Endothelial cell of umbilical vein (primary cell): ENCODE results near the gene KRT1. TPM values are rescaled to one million over a fixed set of nuclear protein-coding genes. Genes with fewer than 3 reads are reported as not detected.

Source experiments
- BruUV-seq: library from RNA; stranded (reverse); fragments of 400-500 nt; replicated peaks from 2 replicates; lab custom pipeline; 2021; lab: Mats Ljungman, UMichigan
- CTCF ChIA-PET: fragments of 300-600, 350-600 bp; sonication (Branson Sonifier 250); formaldehyde crosslinking; loops from one replicate; lab custom pipeline; 2021; ENCODE audit warnings: antibody characterized with exemption, inconsistent platforms; lab: Charles Lee
- POLR2A ChIA-PET: fragments of 300-600, 350-600 bp; sonication (Branson Sonifier 250); formaldehyde crosslinking; loops from one replicate; lab custom pipeline; 2021; ENCODE audit warnings: antibody characterized with exemption, inconsistent platforms; lab: Charles Lee
- DNase-seq: peaks from one replicate; pipeline ENCODE4 v3.0.0-alpha.2; 2011; ENCODE audit warnings: low read depth, low spot score
- FAIRE-seq: peaks from 2 replicates; lab custom pipeline; 2011; peaks lifted over from hg19 to GRCh38; lab: Jason Lieb, UNC
- H2AFZ ChIP-seq: 2 replicates; pipeline ENCODE4 v1.6.0; 2012; ENCODE audit warnings: low read depth, low read length, control low read depth, inconsistent platforms
- H3K27ac ChIP-seq: 2 replicates; pipeline ENCODE4 v1.5.1; 2011; ENCODE audit warnings: low read depth, mild to moderate bottlenecking, control low read depth, low read length, moderate library complexity; ENCODE audit not compliant: insufficient read depth
- H3K27me3 ChIP-seq, 2 experiments: 2 replicates each; pipeline versions ENCODE4 v1.6.0 to v1.6.1; 2011; ENCODE audit warnings: low read length in 2 of 2, mixed read lengths in 1 of 2; ENCODE audit not compliant: control insufficient read depth in 2 of 2, insufficient read depth in 2 of 2
- H3K36me3 ChIP-seq, 2 experiments: 2 replicates in 1 of 2; 3 replicates in 1 of 2; pipeline ENCODE4 v1.5.1; 2011; ENCODE audit warnings: low read length in 2 of 2, mild to moderate bottlenecking in 1 of 2, moderate library complexity in 1 of 2; ENCODE audit not compliant: control insufficient read depth in 2 of 2, insufficient read depth in 2 of 2; ENCODE audit errors: extremely low read depth in 1 of 2
- H3K4me1 ChIP-seq: 3 replicates; pipeline ENCODE4 v1.5.1; 2011; ENCODE audit warnings: mild to moderate bottlenecking, low read length; ENCODE audit not compliant: control insufficient read depth, insufficient read depth; ENCODE audit errors: extremely low read depth
- H3K4me2 ChIP-seq: 2 replicates; pipeline ENCODE4 v1.6.1; 2011; ENCODE audit warnings: low read length, control low read depth, mixed read lengths; ENCODE audit not compliant: insufficient read depth
- H3K4me3 ChIP-seq, 3 experiments: fragments of 200-600 bp in 1 of 3; sonication (generic), shearing (Covaris generic) in 1 of 3; replicated peaks in 1 of 3; 2 replicates each; pipeline ENCODE4 v1.5.1; 2011 to 2016; ENCODE audit warnings: control low read depth in 3 of 3, low read length in 3 of 3, mild to moderate bottlenecking in 2 of 3, inconsistent platforms in 1 of 3, low read depth in 1 of 3, moderate library complexity in 1 of 3; ENCODE audit not compliant: insufficient read depth in 1 of 3
- H3K79me2 ChIP-seq: 2 replicates; pipeline ENCODE4 v1.6.0; 2012; ENCODE audit warnings: low read length, inconsistent platforms; ENCODE audit not compliant: control insufficient read depth, insufficient read depth
- H3K9ac ChIP-seq: replicated peaks from 2 replicates; pipeline ENCODE3; 2011; ENCODE audit warnings: low read length, control low read depth; ENCODE audit not compliant: insufficient read depth; ENCODE audit errors: extremely low read depth
- H3K9me1 ChIP-seq: replicated peaks from 3 replicates; pipeline ENCODE4 v1.6.0; 2011; ENCODE audit warnings: mild to moderate bottlenecking, low read length; ENCODE audit not compliant: control insufficient read depth, insufficient read depth; ENCODE audit errors: extremely low read depth
- H3K9me3 ChIP-seq: replicated peaks from 2 replicates; pipeline ENCODE4 v1.5.1; 2012; ENCODE audit warnings: low read length, inconsistent platforms; ENCODE audit not compliant: control insufficient read depth, insufficient read depth
- H4K20me1 ChIP-seq: replicated peaks from 2 replicates; pipeline ENCODE3; 2011; ENCODE audit warnings: mild to moderate bottlenecking, low read length; ENCODE audit not compliant: control insufficient read depth, insufficient read depth; ENCODE audit errors: extremely low read depth
- CTCF ChIP-seq, 2 donors: IDR thresholded peaks; 1 replicate in 1 of 2; 2 replicates in 1 of 2; pipeline ENCODE4 v1.5.1; 2011; ENCODE audit warnings: low read length in 2 of 2, mild to moderate bottlenecking in 2 of 2, moderate library complexity in 2 of 2, control low read depth in 1 of 2, inconsistent platforms in 1 of 2, low read depth in 1 of 2; ENCODE audit not compliant: insufficient read depth in 1 of 2; ENCODE audit errors: extremely low read depth in 1 of 2
- EZH2 ChIP-seq: IDR thresholded peaks from 2 replicates; pipeline ENCODE4 v1.6.1; 2012; ENCODE audit warnings: borderline replicate concordance, low read depth, mild to moderate bottlenecking, moderate library complexity, low read length, inconsistent platforms; ENCODE audit not compliant: severe bottlenecking
- FOS ChIP-seq: IDR thresholded peaks from 2 replicates; pipeline ENCODE4 v1.6.1; 2011; ENCODE audit warnings: mild to moderate bottlenecking, low read length, moderate library complexity, borderline replicate concordance; ENCODE audit not compliant: insufficient read depth
- GATA2 ChIP-seq: IDR thresholded peaks from 2 replicates; pipeline ENCODE4 v1.7.0; 2011; ENCODE audit warnings: low read depth, mild to moderate bottlenecking, moderate library complexity, mixed read lengths, low read length; ENCODE audit not compliant: insufficient read length, insufficient read depth
- JUN ChIP-seq: IDR thresholded peaks from 2 replicates; pipeline ENCODE4 v1.6.1; 2011; ENCODE audit warnings: borderline replicate concordance, low read depth; ENCODE audit not compliant: insufficient read length, insufficient read depth
- MYC ChIP-seq: IDR thresholded peaks from one replicate; pipeline ENCODE4 v1.6.1; 2011; ENCODE audit warnings: mild to moderate bottlenecking, low read depth, low read length
- POLR2A ChIP-seq: IDR thresholded peaks from 2 replicates; pipeline ENCODE4 v1.6.1; 2012; ENCODE audit warnings: low read depth, mild to moderate bottlenecking, control low read depth, low read length
- POLR2AphosphoS5 ChIP-seq: IDR thresholded peaks from 2 replicates; pipeline ENCODE4 v1.6.1; 2012; ENCODE audit warnings: low read depth, mild to moderate bottlenecking, control low read depth, low read length, moderate library complexity; ENCODE audit not compliant: insufficient read depth
- dilution Hi-C: fragments of 300-500 bp; cut with MboI; formaldehyde crosslinking; loops from one replicate; pipeline ENCODE4 v1.15.0; 2019; ENCODE audit warnings: low sequenced_read_pairs; ENCODE audit not compliant: extremely low pct_ligation_motif_present
- intact Hi-C: fragments of 100-400 bp; cut with micrococcal nuclease; formaldehyde crosslinking; loops from one replicate; pipeline ENCODE4 v1.10.0; 2022
- polyA plus RNA-seq, 4 experiments: library from polyadenylated mRNA; depleted of rRNA in 3 of 4; stranded (reverse) in 3 of 4; unstranded in 1 of 4; fragments of >200 nt; gene quantifications; 2 replicates each; pipeline versions ENCODE4 v1.2.1 to v1.2.3, GENCODE V29; 2011 to 2012; ENCODE audit warnings: missing spikeins in 1 of 4
- total RNA-seq: library from RNA; stranded (reverse); gene quantifications from 2 replicates; pipeline ENCODE4 v1.2.3, GENCODE V29; 2021
- TF ChIP-seq, protein P1 (sequence below): IDR thresholded peaks from 2 replicates; pipeline ENCODE4 v1.6.1; 2011; ENCODE audit not compliant: insufficient read depth, insufficient read length

Gene KRT1
- total and polyA plus RNA-seq, 2 donors (not counting 3 experiments of a cell fraction or from before 2014, with no cell fraction given), result not detected

GRCh38 chr12:52699960-52700359, 19.8 kb upstream of the KRT1 start:
- BruUV-seq, result no TSS peak
- Histone ChIP-seq H3K9me3 (no peaks in the 10 kb centered on the region), H3K27me3 (no peaks in the 10 kb centered on the region), H3K4me1 (no peaks in the 10 kb centered on the region), H3K9ac (no peak overlapping the region), H3K36me3 (no peaks in the 10 kb centered on the region), H3K4me2 (no peak overlapping the region), H3K4me3 (no peak overlapping the region), H3K27ac (no peak overlapping the region), H4K20me1 (no peaks in the 10 kb centered on the region), H3K79me2 (no peaks in the 10 kb centered on the region), H2AFZ (no peak overlapping the region), H3K9me1 (no peaks in the 10 kb centered on the region)
- FAIRE-seq (no peak), DNase-seq (no peak)
- intact Hi-C loops, result loop anchor here (10.0 kb wide), 1 partner anchor 165 kb away; no protein-coding TSS in a partner anchor
- TF ChIP-seq EZH2, result no peak
- no peak for TF ChIP-seq FOS
- no peak for TF ChIP-seq POLR2AphosphoS5
- TF ChIP-seq MYC, result no peak
- POLR2A ChIA-PET, result no interaction called here
- dilution Hi-C loops, result no loop called here
- CTCF ChIA-PET, result no interaction called here

DNA sequence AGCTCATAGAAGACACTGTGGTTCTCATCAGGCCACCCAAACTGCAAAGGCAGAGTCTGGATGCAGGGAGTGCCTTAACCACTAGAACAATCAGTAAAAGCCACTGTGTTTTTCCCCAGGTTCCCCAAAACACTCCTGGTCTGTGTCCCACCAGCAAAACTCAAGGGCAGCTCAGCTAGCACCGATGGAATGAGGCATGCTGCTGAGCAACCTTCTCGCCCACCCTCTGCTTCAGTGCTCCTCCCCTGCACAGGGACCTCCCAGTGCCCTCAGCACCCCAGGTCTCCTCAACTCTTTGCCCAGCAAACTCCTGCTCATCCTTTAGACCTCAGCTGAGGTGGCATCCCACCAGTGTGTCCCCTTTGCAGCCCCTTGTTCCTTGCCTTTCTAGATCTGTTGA, 19.2 kb upstream of the KRT1 start:
- H3K9ac ChIP-seq, result no peak overlapping the region
- no peak for FAIRE-seq
- intact Hi-C loops, result loop anchor here (10.0 kb wide), 1 partner anchor 165 kb away; no protein-coding TSS in a partner anchor
- no peak for DNase-seq
- H4K20me1 ChIP-seq, result no peaks in the 10 kb centered on the region
- POLR2A ChIA-PET, result no interaction called here
- dilution Hi-C loops, result no loop called here
- H3K4me3 ChIP-seq, result no peak overlapping the region
- no peaks in the 10 kb centered on the region for H3K79me2 ChIP-seq
- H3K4me1 ChIP-seq, result no peaks in the 10 kb centered on the region
- no peak overlapping the region for H2AFZ ChIP-seq
- CTCF ChIA-PET, result no interaction called here
- H3K36me3 ChIP-seq, result no peaks in the 10 kb centered on the region
- no TSS peak for BruUV-seq
- no peaks in the 10 kb centered on the region for H3K9me1 ChIP-seq
- H3K4me2 ChIP-seq, result no peak overlapping the region
- H3K9me3 ChIP-seq, result no peaks in the 10 kb centered on the region
- no peaks in the 10 kb centered on the region for H3K27me3 ChIP-seq
- H3K27ac ChIP-seq, result no peak overlapping the region
- TF ChIP-seq POLR2A (no peak), POLR2AphosphoS5 (no peak), JUN (no peak), FOS (no peak), MYC (no peak), EZH2 (no peak), CTCF (IDR thresholded peaks at IDR 0.05; ENCODE audit: extremely low read depth in 1 of 2, insufficient read depth in 1 of 2, low read depth in 1 of 2, low read length in 2 of 2) (no peak), GATA2 (no peak)
- TF ChIP-seq, protein P1, sequence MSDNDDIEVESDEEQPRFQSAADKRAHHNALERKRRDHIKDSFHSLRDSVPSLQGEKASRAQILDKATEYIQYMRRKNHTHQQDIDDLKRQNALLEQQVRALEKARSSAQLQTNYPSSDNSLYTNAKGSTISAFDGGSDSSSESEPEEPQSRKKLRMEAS, result no peak
